NT2/D1 (cell line): ENCODE results near the gene RAB3C.

Experiments used
- DNase-seq: peaks from one replicate; pipeline ENCODE4 v3.0.0-alpha.2; 2011; ENCODE audit warnings: low read depth, low spot score
- H3K27me3 ChIP-seq: 2 replicates; pipeline ENCODE4 v1.6.0; 2011; ENCODE audit warnings: mild to moderate bottlenecking; ENCODE audit not compliant: insufficient read length, insufficient read depth
- H3K36me3 ChIP-seq: 2 replicates; pipeline ENCODE4 v1.6.1; 2011; ENCODE audit warnings: mild to moderate bottlenecking, low read length, mixed read lengths; ENCODE audit not compliant: insufficient read depth, insufficient read length
- H3K4me1 ChIP-seq: 2 replicates; pipeline ENCODE4 v1.5.1; 2011; ENCODE audit not compliant: insufficient read depth, insufficient read length
- H3K4me3 ChIP-seq: 2 replicates; pipeline ENCODE4 v1.5.1; 2011; ENCODE audit warnings: low read depth; ENCODE audit not compliant: insufficient read length
- H3K9ac ChIP-seq: 2 replicates; pipeline ENCODE4 v1.6.0; 2011; ENCODE audit warnings: low read depth; ENCODE audit not compliant: insufficient read length
- H3K9me3 ChIP-seq: 2 replicates; pipeline ENCODE4 v1.5.1; 2011; ENCODE audit warnings: mild to moderate bottlenecking, low read length; ENCODE audit not compliant: insufficient read depth
- SUZ12 ChIP-seq: IDR thresholded peaks from 2 replicates; pipeline ENCODE4 v1.6.1; 2011; ENCODE audit not compliant: insufficient read length, insufficient read depth; ENCODE audit errors: extremely low read depth
- YY1 ChIP-seq: IDR thresholded peaks from 2 replicates; pipeline ENCODE4 v1.6.1; 2011; ENCODE audit not compliant: insufficient read length, insufficient read depth
- ZNF274 ChIP-seq: IDR thresholded peaks from 2 replicates; pipeline ENCODE4 v1.6.1; 2011; ENCODE audit warnings: mild to moderate bottlenecking, low read depth, low read length

The RAB3C gene

GRCh38 chr5:58902765-58903164 lies 319.9 kb downstream of the RAB3C start:
- H3K4me1 ChIP-seq, result no peaks in the 10 kb centered on the region
- no peaks in the 10 kb centered on the region for H3K27me3 ChIP-seq
- peaks cover 6% of the 10 kb centered on the region; the same call in 1 of the 2 replicates for H3K9me3 ChIP-seq
- DNase-seq, result no peak
- H3K36me3 ChIP-seq, result no peaks in the 10 kb centered on the region
- H3K4me3 ChIP-seq, result no peak overlapping the region
- TF ChIP-seq SUZ12, result no peak
- TF ChIP-seq YY1, result no peak
- TF ChIP-seq ZNF274, result no peak
- no peak overlapping the region for H3K9ac ChIP-seq

DNA sequence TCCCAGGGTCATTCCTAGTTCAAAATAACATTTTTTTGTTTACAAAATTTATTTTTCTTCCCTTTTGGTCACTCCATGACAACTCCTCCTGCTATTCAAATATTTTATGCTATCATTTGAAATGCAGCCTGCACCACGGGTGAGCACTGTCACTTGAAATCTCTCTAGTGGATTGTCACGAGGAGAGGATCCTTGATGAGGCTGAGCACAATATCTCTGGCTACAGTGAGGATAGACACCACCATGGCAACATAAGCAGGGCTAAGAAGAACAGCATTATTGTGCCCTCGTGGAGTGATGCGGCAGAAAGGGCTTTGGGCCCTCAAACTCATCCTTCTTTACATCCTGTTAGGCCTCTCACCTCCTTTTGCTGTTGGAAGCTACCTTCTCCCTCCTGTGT lies 321.9 kb downstream of the RAB3C start:
- Histone ChIP-seq H3K9me3 (peaks cover 6% of the 10 kb centered on the region; the same call in 1 of the 2 replicates), H3K9ac (no peak overlapping the region), H3K4me3 (no peak overlapping the region), H3K27me3 (no peaks in the 10 kb centered on the region), H3K36me3 (no peaks in the 10 kb centered on the region), H3K4me1 (no peaks in the 10 kb centered on the region)
- TF ChIP-seq SUZ12 (no peak), YY1 (no peak), ZNF274 (no peak)
- DNase-seq, result no peak

- no peak for TF ChIP-seq ZNF274
- no peak for TF ChIP-seq YY1
- TF ChIP-seq SUZ12, result no peak
- DNase-seq, result no peak
- H3K4me3 ChIP-seq, result no peak overlapping the region
- no peaks in the 10 kb centered on the region for H3K4me1 ChIP-seq
- H3K27me3 ChIP-seq, result no peaks in the 10 kb centered on the region
- peaks cover 6% of the 10 kb centered on the region; the same call in 1 of the 2 replicates for H3K9me3 ChIP-seq
- H3K36me3 ChIP-seq, result no peaks in the 10 kb centered on the region
- H3K9ac ChIP-seq, result no peak overlapping the region
These were observed 323.1 kb downstream of the RAB3C start for GRCh38 chr5:58905944-58906343.
